GM21447 (cell line): Measurements from ENCODE around the gene EHD4.

ENCODE experiments used
- ATAC-seq: cut with Tn5 transposase; IDR thresholded peaks from one replicate; pipeline ENCODE4 v1.9.1; 2021; ENCODE audit not compliant: unreplicated experiment

Gene EHD4

DNA sequence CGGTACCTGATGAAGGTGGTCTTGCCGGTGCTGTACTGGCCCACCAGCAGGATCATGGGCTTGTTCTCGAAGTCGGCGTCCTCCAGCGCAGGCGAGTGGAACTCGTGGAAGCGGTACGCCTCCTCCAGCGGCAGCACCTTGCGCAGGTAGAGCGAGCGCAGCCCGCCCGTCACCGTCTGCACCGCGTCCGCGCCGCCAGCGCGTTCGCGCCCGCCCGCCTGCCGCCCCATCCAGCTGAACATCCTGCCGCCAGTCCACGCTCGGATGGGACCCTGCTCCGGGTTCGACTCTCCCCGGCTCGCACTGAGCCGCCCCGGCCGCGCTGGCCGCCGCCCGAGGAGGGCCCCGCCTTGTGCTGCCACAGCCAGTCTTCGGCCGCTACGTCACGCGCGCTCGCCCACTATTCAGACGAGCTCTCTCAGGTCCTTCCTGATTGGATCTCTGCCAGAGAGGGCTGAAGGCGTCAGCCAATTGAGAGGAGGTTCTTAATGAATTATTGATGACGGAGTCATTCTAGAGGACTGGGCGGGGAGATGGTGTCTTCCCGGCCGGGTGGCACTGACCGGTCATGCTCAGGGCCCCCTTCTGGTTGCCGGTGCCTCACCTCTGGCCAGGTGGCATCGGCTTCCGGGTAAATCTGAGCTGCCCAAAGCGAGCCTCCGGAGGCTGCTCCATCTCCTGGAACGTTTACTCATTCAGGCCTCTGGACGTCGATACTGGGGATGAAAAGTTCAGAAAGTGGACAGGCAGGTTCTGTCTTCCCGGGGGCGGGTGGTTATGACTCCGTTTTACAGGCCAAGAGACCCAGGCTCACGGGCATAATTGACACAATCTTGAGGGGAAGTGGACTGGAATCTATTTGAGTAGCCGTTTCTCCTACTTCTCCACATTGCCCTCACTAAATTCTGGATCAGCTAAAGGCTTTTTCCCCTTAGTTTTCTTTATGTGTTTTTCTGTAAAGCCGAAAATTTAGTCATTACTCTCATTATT is at the start of gene EHD4:
Gene EHD4, minus strand, starts transcription at position 305 of the 990 bp plus-strand sequence. Its CDS starts 63 bp downstream, at position 242.
- ATAC-seq: peak; percentile 75

DNA sequence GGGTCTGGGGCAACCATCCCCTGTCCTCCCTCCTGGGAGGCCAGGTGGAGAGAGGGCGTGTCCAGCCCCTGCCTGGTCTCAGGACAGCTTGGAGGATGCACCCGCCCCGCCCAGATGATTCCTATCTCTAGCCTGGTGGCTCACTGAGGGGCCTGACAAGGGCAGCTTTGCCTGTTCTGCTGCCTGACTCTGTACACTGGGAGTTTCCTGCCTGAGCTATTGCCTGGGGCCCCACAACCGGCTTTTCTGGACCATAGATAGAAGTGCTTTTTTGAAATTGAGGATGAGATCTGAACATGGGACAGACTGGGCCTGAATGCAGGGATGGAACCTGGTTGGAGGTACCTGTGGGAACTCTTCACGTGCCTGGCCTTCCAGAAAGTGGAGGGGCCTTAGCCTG is 49.2 kb upstream of the EHD4 start:
- no peak for ATAC-seq

DNA sequence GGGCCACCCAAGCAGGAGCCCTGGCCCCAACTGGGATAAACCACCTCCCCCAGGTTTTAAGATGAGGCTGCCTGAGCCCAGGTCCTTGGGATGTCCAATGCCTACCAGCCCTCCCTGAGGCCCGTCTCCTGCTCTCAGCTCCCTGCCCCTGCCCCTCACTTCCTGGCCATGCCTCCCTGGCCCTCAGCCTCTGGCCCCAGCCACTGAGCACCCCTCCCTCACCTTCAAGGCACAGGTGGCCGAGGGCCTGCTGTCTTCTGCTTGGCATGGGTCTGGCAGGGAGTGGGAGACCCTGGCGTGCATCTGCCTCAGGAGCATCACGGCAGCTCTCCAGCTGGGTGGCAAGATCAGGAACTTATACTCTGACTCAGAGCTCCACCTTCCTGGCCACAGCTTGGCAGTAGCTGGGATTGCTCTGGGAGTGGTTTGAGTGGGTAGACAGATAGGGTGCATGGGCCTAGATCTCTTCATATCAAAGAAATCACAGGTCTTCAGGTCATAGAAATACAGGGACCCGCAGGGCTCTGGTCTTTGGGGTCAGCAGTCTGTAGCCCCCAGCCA is 48.4 kb upstream of the EHD4 start, which contains the start of gene PLA2G4E:
Gene PLA2G4E, minus strand, starts transcription at position 330 of the 561 bp plus-strand sequence. Its CDS starts 12 bp downstream, at position 318.
- no peak for ATAC-seq

DNA sequence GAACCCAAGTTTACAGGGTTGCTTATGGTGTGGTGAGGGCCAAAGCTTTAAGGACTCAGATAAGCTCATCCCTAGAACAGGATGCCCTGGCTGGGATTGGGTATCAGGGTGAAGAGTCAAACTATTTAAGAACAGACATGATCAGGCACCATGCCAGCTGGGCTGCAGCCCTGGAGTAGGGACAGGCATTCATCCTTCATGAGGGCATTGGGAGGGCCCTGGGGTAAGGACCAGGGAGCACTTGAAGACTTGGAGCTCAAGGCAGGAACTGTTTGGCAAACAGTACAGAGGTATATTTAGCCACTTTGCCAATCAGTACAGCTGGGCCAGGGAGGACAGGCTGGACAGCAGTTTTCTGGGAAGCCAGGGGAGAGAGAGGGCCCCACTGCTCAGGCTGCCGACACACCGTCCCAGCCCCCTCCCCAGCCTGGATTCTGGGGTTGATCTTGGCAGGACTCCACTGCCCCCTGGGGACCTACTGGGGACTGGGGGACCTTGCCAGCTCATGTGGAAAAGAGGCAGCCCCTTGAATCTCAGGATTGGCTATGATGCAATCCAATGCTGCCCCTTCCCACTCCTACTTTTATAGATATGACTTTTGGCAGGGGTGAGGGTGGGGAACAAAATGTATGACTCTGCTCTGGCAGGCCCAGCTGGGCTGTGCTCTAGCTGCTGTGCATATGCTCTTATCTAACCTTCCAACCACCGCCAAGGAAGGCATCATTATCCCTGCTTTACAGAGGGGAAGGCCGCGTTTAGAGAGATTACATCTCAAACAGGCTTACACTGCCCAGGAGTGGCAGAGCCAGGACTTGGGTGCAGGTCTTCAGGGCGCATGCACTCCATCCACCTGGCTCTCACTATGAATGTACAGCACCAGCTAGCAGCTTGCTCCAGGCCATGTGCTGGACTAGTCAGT is 46.2 kb upstream of the EHD4 start:
- ATAC-seq: no peak

DNA sequence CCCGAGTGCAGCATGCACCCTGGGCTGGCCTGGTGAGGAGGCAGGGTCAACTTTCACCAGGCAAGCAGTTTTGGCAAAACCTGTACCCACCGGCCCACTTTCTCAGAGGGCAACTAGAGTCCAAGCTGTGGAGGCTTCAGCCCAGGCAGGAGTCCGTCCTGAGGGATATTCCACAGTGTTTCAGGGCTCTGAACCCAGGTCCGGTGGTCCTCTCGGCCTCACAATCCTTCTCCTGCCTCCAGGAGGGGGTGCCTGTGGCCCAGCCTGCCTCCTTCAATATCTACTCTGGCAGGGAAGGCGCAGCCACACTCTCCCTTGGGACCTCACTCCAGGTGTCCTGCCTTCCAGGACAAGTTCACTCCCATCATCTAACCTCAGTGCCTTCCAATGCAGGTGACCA is 44.6 kb upstream of the EHD4 start:
- ATAC-seq: no peak

DNA sequence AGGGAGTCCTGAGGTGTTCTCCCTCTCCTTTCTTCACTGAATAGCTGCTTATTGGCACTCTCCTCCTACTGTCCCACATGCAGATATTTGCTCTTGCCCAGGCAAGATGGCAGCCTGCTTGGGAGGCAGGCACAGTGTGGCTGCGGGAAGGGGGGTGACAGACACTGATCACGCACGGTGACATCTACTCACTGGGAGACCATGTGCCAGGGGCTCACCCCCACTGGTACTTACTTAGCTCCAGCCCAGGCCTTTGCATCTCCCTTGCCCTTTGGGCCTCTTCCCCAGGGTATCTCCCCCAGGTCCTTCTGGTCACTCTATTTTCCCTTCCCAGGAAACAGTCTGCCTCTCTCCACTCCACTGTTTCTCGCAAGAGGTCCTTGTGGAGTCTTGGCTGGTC is 42.0 kb upstream of the EHD4 start:
- no peak for ATAC-seq

DNA sequence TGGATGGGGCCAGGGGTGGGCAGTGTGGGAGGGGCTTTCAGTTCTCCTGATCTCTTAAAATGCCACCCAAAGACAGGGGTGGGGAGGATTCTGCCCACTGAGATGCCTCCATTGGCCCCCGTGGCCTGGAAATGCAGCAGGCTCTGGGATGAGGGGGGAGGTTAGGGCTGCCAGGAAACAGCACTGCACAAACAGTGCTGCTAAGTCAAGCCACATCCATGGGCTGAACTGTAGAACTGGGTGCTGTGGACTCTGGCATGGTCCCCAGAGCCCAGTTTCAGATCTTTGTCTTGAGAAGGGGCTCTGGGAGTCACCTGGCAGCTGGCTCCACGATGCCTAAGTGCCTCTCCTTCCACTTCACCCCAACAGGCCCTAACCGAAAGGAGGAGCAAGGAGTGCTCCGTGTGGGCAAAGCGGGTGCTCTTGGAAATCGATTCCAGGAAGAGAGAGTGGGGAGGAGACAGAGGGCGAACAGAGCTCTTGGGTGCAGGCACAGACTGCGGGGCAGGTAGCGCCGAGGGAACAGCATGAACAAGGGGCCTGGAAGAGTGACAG is 40.6 kb upstream of the EHD4 start:
- no peak for ATAC-seq

DNA sequence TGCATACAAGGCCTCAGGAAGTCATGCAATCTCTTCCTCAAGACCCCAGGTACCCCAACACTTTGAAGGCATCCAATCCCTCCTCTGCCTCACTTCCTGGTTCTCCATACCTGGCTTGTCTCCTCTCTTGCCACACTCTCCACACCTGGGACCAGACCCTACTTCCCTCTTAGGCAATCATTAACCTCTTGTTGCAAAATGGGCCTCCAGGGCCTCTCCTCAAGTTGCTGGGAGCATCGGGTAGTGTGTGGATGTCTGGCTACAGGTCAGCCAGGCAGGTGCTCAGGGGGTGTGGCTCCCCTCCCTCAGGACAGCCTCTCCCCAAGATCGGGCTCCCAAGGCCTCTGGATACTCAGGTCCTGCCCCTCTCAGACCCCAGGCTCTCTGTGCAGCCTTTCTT is 39.9 kb upstream of the EHD4 start:
- no peak for ATAC-seq

DNA sequence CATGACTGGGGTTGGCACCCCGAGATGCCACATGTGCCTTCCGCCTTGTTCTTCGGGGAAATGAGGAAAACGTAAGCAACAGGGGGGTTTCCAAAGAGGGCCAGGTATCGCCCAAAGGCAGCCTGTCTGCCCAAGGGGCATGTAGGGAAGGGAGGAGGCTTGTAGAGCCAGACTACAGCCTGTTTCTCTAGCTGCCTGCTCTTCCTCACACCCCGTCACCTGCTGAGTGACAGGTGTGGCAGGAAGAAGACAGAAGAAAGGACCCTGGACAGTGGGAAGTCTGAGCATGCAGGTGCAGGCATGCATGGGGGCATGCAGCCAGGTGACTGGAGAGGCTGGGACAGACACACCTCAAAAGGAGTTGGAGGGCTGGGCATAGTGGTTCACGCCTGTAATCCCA is 38.7 kb upstream of the EHD4 start:
- ATAC-seq: no peak

DNA sequence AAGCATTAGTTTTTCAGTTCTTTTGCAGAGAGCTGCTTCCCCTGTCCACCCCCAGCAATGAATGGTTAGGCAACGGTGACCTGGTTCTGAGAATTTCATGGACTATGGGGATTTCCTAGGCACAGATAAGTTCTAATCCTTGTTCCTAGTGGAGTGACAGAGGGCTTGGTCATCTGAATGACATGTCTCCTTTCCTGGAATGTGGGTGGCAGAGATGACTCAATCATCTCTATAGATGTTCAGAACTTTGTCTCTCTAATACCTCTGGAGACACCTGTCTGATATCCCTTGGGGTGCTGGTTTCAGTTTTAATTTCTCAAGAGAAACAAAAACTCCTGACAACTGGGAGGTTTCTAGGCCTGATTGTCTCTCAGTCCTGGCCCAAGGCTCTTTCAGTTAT is 38.1 kb upstream of the EHD4 start:
- ATAC-seq: peak; percentile 76

DNA sequence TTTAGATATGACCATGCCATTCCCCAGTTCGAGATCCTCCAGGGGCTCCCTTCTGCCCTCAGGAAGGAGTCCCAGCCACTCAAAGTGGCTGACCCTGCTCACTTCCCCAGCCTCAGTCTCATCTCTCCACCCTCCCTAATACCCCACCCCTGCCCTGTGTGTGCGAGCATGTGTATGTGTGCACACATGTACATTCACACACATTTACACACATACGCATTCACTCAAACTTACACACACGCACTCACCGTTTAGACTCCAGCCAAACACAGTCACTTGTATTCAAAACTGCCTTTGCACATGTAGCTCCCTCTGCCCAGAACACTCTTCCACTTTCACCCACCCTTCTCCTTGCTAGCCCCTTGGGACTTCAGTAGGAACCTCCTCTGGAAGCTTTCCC is 37.1 kb upstream of the EHD4 start:
- ATAC-seq: no peak

DNA sequence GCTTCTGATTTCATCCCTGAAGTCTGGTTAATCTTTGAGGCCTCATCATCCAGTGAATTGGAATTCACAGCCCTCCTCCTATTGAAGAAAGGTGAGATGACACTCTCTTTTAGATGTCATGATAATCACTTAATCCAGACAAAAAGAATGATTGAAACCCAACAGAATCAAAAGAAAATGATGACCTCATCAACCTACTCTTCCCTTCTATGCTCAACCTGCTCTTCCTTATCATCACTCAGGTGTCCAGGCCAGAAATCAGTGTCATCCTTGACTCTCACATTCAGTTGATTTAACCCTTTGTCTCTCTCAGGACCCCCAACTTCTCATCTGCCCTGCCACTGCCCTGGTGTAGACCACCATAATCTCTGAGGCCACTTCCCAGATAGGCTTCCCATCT is 36.7 kb upstream of the EHD4 start:
- no peak for ATAC-seq

DNA sequence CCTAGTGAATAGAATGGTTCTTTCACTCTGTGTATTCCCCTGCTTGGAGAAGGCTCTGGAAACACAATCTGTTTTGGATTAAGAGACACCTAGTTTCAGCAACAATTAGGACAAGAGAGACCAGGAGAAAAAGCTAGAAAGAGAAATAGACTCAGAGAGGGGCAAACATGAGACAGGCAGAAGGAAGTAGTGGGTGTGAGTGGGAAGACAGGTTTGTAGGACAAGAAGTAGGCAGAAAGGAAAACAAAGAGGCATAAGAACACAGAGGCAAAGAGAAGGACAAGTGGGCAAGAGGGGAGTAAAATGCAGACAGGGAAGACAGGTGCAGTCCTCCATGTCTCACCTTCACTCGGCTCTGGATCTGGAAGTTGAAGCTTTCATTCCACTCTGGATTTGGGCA is 35.0 kb upstream of the EHD4 start:
- ATAC-seq: no peak

DNA sequence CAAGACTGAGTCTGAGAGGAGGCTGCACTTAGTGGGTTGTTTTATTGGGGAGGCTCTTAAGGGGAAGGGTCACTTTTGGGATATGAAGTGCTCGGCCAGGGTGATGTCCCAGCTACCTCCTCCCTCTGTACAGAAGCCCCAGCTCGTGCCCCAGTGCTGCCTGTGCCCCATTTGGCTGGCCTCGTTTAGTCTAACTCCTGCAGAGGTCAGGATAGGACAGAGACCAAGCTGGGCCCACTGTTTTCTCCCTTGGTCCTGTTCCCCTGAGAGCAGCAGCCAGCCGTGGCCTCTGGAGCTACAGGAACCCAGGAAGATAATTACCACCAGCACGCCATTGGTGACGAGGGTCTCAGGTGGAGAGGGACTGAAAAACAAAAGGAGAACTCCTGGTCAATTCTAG is 30.0 kb upstream of the EHD4 start:
- no peak for ATAC-seq

DNA sequence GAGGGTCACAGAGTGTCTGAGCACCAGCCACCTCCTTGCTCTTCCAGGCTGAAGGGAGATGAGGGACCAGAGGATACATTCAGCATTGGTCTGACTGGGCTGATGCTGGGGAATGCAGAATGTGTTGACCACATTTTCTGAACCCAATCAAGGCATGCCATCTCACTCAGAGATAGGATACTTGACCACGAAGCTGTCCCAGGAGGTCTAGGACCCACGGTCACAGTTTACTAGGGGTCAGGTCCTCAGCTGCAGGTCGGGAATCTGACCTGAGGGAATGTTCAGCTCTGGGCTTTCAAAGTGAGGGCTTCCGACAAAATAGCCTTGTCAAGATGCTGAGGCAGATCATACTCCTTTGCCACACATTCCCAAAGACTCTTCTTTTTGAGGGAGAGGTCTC is 28.9 kb upstream of the EHD4 start:
- ATAC-seq: no peak

DNA sequence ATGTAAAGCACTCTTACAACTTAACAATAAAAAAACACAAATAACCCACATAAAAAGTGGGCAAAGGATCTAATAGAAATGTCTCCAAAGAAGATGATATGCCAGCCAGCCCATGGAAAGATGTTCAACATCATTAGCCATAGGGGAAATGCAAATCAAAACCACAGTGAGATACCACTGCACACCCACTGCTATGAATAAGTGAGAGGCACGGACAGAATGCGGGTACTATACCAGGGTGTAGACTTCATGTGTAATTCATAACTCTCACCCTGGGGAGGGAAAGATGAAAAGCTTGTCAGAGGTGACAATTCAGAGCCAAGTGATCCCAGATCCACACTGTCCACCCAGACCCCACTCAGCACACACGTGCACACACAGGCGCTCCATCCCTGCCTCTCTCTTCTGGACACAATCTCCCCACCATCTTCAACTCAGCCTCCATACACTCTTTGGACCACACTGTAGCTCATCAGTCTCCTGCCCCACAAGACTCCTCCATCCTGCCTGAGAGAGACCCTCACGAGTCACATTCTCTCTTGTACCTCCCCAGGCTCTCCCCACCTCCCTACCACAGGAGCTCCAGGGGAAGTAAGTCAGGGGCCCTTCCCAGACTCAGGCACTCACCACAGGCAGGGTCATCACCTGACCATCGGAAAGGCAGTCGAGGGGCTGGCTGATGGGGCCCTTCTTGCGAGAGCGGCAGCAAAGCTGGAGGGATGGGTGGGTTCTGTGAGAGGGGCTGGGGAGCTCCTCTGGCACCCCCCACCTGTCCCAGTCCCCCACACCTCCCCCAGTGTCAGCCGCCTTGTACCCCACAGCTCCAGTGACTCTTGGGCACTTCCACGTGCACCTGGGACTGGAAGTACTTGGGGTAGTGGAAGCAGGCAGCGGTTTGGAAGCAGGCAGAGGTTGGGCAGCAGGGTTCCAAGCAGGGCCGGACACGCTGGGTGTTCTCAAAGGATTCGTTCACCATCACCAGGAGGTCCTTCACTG is 27.2 kb upstream of the EHD4 start:
- ATAC-seq: no peak

DNA sequence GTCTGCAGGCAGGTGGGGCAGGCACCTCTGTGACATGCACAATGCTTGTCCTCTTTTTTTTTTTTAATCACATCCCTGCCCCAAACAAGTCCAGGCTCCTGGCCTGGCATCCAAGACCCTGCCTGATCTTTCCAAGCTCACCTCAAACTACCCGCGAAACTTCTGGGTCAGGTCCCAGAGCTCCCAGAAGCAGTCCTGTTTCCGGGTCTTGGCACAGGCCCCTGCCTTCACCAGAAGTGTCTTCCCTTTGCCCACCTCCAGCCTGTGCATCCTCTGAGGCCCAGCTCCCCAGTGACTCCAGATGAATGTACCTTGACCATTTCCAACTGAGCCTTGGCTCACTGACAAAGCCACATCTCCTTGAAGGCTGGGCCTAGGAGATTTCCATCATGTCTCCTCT is 25.5 kb upstream of the EHD4 start:
- no peak for ATAC-seq

DNA sequence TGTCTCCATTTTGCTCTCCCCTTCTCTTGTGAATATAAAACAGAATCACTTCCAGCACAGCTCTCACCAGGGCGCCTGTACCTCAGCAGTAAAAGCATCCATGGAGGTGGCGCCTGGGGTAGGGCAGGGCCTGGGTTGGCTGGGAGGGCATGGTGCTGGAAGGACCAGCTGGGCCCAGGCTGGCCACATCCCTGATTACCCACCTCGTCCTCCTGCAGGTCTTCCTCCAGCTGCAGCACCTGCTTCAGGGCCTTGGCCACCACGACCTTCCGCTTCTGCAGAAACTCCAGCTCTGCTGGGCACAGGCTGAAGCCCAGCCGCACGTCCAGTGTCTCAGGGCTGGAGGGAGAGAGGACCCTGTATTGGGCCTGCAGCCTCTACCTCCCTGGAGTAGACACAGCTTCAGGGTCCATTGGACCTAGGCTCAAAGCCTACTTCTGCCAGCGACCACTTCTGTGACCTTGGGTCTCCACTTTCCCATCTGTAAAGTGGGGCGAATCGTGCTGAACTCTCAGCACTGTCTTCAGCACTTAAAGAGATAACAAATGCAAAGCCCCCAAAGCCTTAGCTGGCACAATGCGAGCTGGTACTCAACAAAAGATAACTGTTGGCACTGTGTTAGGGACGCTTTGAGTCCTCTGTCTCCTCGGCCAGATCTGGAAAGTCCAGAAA is 24.7 kb upstream of the EHD4 start:
- no peak for ATAC-seq

DNA sequence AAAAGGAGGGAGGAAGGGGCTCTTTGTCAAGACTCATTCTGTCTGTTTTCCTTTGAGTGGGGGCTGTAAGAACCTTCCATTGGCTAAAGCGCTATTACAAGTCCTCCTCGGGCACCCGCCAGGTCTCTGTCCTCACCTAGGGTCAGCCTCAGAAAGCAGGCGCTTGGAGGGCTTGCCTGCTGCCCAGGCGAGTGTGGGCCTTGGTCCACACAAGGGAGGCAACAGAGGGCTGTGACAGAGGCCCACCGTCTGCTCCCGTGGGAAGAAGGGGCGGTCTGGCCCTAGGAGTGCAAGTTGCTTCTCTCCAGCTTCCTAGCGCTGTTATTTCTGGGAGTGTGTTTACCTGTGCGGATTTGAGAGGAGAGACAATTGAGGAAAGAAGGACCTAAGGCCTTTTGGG is 24.0 kb upstream of the EHD4 start:
- no peak for ATAC-seq
